Astrocyte of the cerebellum (primary cell): Measurements from ENCODE around the gene HMCES.
"Not testable (repeated sequence)": the region's sequence is repeated elsewhere in the genome, so short reads cannot be mapped to it uniquely, and the experiment has no call there.

Experiments used
- DNase-seq: peaks from one replicate; pipeline ENCODE4 v3.0.0-alpha.2; 2011; ENCODE audit warnings: low read depth
- H3K4me3 ChIP-seq: 2 replicates; pipeline ENCODE4 v1.5.1; 2011; ENCODE audit warnings: mild to moderate bottlenecking, low read depth, low read length, moderate library complexity
- in situ Hi-C: cut with HindIII; loops from 2 replicates; pipeline ENCODE4 v1.10.0; 2017; ENCODE audit warnings: low sequenced_read_pairs
- TF ChIP-seq, protein P1 (sequence below): IDR thresholded peaks from 2 replicates; pipeline ENCODE4 v1.5.1; 2012; ENCODE audit warnings: low read length, low read depth, moderate library complexity, mild to moderate bottlenecking; ENCODE audit errors: missing control alignments

Gene HMCES

DNA sequence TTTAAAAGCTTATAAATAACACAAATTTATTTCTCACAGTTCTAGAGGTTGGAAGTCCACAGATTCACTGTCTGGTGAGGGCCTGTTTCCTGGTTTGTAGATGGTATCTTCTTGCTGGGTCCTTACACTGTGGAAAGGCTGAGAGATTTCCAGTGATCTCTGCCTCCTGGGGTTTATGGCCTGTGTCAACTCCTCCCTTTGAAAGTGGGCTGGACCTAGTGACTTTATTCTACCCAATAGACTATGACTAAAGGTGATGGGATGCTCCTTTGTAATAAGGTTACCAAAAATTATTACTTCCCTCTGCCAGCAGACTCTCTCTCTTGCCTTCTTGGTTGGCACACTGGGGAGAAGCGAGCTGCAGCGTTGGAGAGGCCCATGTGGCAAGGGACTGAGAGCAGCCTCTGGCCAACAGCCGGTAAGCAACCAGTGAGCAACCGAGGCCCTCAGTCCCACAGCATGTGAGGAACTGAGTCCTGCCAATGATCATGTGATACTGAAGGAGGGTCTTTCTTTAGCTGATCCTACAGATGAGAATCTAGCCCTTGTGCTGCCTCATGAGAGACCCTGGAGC, 43.2 kb upstream of the HMCES start:
- H3K4me3 ChIP-seq, result no peak overlapping the region
- TF ChIP-seq, protein P1, sequence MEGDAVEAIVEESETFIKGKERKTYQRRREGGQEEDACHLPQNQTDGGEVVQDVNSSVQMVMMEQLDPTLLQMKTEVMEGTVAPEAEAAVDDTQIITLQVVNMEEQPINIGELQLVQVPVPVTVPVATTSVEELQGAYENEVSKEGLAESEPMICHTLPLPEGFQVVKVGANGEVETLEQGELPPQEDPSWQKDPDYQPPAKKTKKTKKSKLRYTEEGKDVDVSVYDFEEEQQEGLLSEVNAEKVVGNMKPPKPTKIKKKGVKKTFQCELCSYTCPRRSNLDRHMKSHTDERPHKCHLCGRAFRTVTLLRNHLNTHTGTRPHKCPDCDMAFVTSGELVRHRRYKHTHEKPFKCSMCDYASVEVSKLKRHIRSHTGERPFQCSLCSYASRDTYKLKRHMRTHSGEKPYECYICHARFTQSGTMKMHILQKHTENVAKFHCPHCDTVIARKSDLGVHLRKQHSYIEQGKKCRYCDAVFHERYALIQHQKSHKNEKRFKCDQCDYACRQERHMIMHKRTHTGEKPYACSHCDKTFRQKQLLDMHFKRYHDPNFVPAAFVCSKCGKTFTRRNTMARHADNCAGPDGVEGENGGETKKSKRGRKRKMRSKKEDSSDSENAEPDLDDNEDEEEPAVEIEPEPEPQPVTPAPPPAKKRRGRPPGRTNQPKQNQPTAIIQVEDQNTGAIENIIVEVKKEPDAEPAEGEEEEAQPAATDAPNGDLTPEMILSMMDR, result no peak
- no peak for DNase-seq
- in situ Hi-C loops, result no loop called here

DNA sequence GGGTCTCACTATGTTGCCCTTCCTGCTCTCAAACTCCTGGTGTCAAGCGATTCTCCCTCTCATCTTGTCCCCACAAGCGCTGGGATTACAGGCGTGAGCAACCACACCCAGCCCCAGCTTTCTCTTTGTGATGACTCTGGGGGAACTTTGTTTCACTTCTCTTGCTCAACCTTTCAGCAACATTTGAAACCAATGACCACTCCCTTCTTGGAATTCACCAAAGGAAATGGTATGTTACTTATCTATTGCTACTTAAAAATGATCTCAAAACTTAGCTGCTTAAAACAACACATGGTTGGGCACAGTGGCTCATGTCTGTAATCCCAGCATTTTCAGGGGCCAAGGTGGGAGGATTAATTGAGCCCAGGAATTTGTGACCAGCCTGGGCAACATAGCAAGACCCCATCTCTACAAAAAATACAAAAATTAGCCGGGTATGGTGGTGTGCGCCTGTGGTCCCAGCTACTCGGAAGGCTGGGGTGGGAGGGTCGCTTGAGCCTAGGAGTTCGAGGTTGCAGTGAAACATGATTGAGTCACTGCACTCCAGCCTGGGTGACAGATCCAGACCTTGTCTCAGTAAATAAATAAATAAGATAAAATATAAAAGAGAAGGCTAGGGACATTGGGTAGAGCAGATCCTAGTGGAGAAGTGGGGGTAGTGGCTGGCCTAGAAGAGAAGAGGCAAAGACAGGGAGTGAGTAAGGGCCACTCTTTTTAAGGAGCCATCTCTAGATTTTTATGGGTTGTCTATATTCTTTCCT, 39.5 kb upstream of the HMCES start:
- H3K4me3 ChIP-seq, result no peak overlapping the region
- TF ChIP-seq, protein P1, result no peak
- in situ Hi-C loops, result no loop called here
- DNase-seq, result no peak

DNA sequence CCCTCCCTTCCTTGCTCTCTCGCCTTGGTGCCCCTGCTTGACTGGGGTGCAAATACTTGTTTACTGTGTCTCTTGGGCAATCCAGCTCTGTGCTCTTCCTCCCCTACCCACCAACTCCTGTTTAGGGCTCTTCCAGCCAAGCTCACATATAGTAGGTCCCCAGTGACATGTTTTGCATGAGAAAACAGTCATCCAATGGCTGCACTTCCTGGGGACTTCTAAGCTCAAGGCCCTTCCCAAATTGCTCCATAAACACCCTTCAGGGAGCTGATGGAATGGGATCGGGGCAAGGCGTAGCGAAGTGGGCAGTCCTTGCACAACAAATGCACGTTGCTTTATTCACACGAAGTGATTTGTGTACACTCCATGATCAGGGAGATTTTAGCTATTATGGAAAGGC, 38.7 kb upstream of the HMCES start:
- TF ChIP-seq, protein P1, result no peak
- no peak for DNase-seq
- H3K4me3 ChIP-seq, result no peak overlapping the region
- in situ Hi-C loops, result no loop called here

DNA sequence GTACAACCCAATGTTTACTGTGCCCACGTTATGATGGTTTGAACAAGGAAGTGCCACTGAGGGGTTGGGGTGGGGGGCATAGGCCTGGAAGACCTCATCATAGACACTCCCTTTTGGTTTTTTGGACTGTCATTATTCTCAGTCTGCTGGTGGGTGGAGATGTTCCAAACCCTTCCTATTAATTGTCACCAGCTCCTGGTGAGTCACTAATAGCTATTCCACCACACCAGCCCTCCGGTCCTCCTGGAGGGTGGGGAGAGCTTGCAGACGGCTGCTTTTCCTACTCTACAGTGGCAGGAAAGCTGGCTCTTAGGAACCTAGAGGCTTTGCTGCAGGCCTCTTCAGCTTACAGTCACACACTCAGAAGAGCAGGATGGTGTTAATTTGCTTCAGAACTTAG, 38.2 kb upstream of the HMCES start:
- no peak overlapping the region for H3K4me3 ChIP-seq
- TF ChIP-seq, protein P1, result no peak
- in situ Hi-C loops, result no loop called here
- no peak for DNase-seq

DNA sequence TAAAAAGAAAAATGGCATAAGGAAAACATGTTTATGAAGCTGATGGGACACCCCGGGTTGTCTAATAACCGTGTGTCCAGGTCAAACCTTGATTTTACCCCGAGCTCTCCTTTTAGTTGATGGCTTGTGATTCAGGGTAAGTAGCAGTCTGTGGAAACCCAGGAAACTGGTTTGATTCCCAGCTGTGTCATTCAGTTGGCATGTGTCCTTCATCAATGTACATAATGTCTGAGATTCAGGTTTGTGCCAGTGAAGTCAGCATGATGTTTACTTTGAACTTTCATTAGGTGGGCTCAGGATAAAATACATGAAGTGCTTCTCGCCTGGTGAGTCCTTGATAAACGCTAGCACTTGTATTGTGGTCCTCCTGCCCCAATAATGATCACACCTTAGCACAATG, 33.5 kb upstream of the HMCES start:
- TF ChIP-seq, protein P1, result no peak
- DNase-seq, result no peak
- no peak overlapping the region for H3K4me3 ChIP-seq
- in situ Hi-C loops, result no loop called here

DNA sequence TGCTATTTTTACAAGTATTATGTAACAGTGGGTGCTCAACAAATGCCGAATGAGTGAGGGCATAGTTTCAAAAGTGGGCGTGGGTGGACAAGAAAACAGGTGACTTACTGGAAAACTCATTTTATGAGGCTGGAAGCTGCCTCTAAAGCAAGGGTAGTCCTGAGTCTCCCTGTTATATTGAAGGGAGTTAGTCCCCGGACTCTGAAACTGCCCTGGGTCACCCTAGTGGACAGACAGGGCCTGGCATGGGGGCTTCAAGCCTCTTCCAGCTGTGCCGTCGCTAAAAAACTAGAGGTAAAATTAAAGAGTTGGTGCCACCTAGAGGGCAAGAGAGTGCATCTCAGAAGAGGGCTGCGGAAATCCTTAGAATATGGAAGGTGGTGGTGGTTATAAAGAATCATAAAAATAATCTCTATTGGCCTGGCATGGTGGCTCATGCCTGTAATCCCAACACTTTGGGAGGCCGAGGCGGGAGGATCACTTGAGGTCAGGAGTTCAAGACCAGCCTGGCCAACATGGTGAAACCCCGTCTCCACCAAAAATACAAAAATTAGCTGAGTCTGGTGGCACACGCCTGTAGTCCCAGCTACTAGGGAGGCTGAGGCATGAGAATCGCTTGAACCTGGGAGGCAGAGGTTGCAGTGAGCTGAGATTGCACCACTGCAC, 32.9 kb upstream of the HMCES start:
- peak; percentile 82 for DNase-seq
- in situ Hi-C loops, H3K4me3 ChIP-seq: not testable (repeated sequence)
- TF ChIP-seq, protein P1, result peak; percentile 98
